Articular chondrocyte of knee joint (primary cell): ENCODE data around the gene TEFM. TPM values are rescaled to one million over a fixed set of nuclear protein-coding genes. Genes with fewer than 3 reads are reported as not detected.

Experiments
- small RNA-seq: library from RNA; depleted of rRNA; stranded (forward); fragments of <200 nt; gene quantifications from one replicate; pipeline ENCODE3, GENCODE V24; 2012
- total RNA-seq: library from RNA; depleted of rRNA; stranded (reverse); fragments of >200 nt; gene quantifications from 2 replicates; pipeline ENCODE4 v1.2.3, GENCODE V29; 2012

The TEFM gene
- total RNA-seq: 16.8 and 19.3 TPM in 2 replicates

GRCh38 chr17:30906101-30906911 lies at the start of gene TEFM:
Gene TEFM, minus strand, starts transcription at chr17:30906238. Its CDS starts 40 bp downstream, at chr17:30906198.

GRCh38 chr17:30921544-30922196 lies 15.6 kb upstream of the TEFM start, which contains the start of gene ADAP2:
Gene ADAP2, plus strand, starts transcription at chr17:30921945. Its CDS starts 70 bp downstream, at chr17:30922015.

Small RNA genes within 50 kb of the gene (small RNA-seq; reads per million reads assigned to genes)
- gene RNU6-298P: not detected

Other genes with a start within 250 kb of the TEFM start
- 11.2 and 14.6 TPM in 2 replicates for gene CRLF3, start 81.5 kb downstream of the TEFM start, total RNA-seq
- gene ATAD5, start 74.3 kb downstream of the TEFM start, total RNA-seq: 2.7 and 3.0 TPM in 2 replicates
- gene ADAP2, start 15.7 kb upstream of the TEFM start, total RNA-seq: 0.22 and 0.39 TPM in 2 replicates
- 9.8 and 11.2 TPM in 2 replicates for gene RNF135, start 64.8 kb upstream of the TEFM start, total RNA-seq
- 59.6 and 65.8 TPM in 2 replicates for gene NF1, start 188.7 kb upstream of the TEFM start, total RNA-seq